GM21390 (cell line): ENCODE data around the gene SETDB1.

Experiments used
- ATAC-seq: cut with Tn5 transposase; IDR thresholded peaks from one replicate; pipeline ENCODE4 v1.9.1; 2021; ENCODE audit not compliant: unreplicated experiment

SETDB1 gene

DNA sequence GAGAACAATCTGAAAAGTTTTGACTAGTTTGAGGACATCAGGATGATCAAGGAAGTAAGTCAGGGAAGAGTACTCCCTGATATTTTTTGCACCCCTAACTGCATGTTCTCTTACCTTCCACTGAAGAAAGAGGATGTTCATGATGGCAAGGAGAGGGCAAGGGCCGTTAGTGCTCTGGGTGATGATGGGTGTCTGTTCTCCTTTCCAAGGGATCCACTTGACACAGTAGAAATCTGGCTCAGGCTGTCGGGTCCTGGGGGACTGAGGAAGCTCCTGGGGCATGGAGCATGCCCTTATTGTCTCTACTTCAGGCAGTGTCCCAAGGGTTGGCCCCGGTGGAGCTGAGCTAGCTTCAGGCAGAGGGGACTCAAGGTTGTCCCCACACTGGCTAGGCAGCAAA is 75.9 kb downstream of the SETDB1 start:
- ATAC-seq = no peak

GRCh38 chr1:151002611-151003010 is 76.4 kb downstream of the SETDB1 start:
- ATAC-seq = no peak

GRCh38 chr1:151003180-151003579 is 77.0 kb downstream of the SETDB1 start:
- ATAC-seq = no peak

GRCh38 chr1:151005729-151006319 is 79.7 kb downstream of the SETDB1 start:
- no peak for ATAC-seq

DNA sequence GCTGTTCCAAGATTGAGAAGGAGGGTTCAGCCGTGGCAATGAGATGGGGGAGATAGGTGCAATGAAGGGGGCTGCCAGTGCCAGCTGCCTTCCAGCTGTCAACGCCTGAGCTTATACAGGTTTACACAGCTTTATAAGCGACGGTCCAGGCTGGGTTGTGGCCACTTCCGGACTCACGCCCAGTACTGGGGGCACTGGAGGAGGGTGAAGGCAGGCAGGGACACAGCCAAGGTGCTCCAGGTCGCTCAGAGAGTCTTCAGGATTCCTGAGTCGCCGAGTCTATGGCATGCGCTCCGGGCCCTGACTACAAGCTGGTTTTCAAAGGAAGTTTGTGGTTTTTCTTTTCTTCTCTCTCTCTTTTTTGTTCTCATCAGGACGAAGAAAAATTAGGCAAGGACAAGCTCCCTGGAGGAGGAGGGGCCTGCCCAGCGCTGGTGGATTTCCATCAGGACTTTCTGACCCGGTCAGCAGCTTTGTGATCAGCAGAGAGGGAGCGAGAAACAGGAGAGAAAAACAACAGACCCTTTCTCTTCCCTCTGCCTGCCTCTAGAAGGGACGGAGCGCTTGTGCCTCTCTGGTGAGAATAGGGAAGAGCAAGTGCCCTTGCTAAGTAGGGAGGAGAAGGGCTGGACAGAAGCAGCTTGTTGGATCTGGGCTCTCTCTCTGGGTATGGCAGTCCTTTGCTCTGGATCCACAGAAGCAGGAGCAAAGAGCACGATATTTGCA is 80.3 kb downstream of the SETDB1 start, which contains the start of gene MINDY1:
MINDY1 (minus strand) TSS at position 576 of the 726 bp plus-strand sequence. CDS start 4,285 bp downstream, outside the sequence.
- ATAC-seq = no peak

DNA sequence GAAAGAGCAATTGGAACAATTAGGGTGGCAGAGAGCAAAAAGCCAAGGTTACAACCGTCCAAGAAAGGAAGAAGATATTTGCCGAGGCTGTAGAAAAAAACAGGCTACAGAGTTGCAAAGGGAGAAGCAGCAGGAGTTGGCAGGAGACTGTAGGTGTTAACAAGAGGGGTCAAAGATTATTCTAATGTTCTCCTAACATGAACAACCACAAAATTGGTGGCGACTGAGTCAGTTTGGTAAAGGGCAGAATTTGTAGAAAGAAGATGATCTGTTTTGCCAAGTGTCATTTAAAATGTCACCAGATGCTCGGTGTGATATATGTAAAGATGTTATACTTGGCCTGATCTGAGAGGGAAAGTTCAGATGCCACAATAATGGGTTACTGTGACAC is 81.7 kb downstream of the SETDB1 start:
- ATAC-seq = no peak

GRCh38 chr1:151008244-151009205 is 82.4 kb downstream of the SETDB1 start, which contains the start of gene PRUNE1:
PRUNE1 (plus strand) TSS chr1:151008449; CDS start chr1:151008633, 184 bp downstream.
- peak; percentile 76 for ATAC-seq

- ATAC-seq = no peak
Observed at GRCh38 chr1:151009206-151009587, 83.0 kb downstream of the SETDB1 start.

DNA sequence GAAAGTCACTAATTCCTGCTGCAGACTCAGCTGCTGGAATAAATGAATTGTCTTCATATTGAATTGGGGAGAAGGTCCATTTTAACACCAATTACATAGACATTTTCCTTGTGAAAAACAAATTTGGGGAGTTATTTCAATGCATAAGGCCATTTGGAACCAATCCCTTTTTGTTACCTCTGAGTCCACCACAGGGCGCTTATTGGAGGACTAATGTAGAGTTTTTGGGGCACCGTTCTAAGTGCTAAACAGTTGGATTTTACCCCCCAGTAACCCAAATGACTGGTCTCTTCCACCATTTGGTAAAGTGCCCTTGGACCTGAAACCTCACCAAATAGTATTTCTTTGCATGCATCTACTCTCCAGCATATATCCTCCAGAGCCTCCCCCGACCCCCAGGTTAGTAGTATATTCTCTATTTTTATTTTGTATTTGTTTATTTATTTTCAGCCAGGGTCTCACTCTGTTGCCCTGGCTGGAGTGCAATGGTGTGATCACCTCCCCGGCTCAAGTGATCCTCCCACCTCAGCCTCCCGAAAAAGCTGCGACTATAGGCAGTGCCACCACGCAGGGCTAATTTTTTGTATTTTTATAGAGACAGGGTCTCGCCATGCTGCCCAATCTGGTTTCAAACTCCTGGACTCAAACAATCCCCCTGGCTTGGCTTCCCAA is 83.6 kb downstream of the SETDB1 start:
- ATAC-seq = no peak

GRCh38 chr1:151010346-151010726 is 84.2 kb downstream of the SETDB1 start:
- ATAC-seq = no peak

DNA sequence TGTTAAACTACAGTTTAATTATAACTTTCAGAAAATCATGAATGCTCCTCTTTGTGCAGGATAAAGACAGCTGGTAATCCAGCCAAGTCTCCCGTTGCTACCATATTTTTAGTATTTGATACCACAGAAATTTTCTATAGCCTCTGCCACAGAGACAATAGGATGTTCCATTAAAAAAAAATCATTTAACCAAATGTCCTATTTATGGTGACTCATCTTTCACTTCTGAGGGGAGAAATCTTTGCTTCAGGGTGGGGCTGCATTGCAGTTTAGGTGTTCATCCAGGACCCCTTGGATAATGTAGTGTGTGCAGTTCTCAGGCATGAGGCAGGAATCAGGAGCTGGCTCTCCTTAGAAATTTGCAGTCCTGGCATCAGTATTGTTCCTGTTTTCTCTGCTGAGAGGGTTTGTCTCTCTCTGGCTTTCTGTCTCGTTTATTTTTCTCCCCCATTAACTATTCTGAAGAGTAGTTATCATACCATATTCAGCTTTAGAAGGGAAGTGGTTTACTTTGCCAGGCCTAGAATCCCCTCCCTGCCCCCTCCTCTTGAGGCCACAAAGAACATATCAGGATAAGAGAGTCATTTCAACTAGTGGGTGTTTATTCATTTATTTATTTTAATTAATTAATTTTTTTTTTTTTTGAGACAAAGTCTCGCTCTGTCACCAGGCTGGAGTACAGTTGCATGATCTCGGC is 85.1 kb downstream of the SETDB1 start:
- no peak for ATAC-seq

DNA sequence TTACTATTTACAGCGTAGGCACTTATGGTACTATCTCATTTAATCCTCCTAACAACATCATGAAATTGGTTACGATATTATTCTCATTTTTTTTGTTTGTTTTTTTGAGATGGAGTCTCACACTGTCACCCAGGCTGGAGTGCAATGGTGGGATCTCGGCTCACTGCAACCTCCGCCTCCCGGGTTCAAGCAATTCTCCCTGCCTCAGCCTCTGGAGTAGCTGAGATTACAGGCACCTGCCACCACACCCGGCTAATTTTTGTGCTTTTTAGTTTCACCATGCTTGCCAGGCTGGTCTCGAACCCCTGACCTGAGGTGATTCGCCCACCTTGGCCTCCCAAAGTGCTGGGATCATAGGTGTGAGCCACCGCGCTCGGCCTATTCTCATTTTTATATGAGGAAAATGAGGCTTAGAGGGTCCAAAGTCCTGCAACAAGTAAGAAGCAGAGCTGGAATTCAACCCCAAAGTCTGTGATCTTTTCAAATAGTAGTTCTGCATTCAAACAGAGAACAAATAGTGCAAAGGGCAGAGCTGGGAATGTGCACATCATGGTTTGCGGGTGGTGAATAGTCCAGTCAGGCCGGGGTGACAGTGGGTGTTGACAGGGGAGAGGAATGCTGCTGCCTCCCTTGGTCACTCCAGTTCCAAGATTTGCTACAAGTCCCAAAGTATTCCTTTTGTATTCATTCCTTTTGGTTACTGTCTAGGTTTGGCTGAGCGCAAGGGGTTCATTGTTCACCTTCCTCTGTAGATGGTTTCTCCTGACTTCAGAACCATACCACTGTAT is 86.7 kb downstream of the SETDB1 start:
- ATAC-seq = no peak

- no peak for ATAC-seq
Observed at GRCh38 chr1:151013518-151013917, 87.4 kb downstream of the SETDB1 start.
